Measurements from ENCODE around the gene TAGLN. TPM values are rescaled to one million over a fixed set of nuclear protein-coding genes. Genes with fewer than 3 reads are reported as not detected.

The TAGLN gene
- total RNA-seq (2014; rRNA removed; shearing (Covaris generic)): 214 and 246 TPM in 2 replicates

DNA sequence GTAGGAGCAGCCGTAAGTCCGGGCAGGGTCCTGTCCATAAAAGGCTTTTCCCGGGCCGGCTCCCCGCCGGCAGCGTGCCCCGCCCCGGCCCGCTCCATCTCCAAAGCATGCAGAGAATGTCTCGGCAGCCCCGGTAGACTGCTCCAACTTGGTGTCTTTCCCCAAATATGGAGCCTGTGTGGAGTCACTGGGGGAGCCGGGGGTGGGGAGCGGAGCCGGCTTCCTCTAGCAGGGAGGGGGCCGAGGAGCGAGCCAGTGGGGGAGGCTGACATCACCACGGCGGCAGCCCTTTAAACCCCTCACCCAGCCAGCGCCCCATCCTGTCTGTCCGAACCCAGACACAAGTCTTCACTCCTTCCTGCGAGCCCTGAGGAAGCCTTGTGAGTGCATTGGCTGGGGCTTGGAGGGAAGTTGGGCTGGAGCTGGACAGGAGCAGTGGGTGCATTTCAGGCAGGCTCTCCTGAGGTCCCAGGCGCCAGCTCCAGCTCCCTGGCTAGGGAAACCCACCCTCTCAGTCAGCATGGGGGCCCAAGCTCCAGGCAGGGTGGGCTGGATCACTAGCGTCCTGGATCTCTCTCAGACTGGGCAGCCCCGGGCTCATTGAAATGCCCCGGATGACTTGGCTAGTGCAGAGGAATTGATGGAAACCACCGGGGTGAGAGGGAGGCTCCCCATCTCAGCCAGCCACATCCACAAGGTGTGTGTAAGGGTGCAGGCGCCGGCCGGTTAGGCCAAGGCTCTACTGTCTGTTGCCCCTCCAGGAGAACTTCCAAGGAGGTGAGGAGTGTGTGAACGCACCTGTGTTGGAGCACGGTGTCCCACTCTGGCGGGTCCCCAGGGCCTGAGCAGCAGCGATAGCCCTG is at the start of gene TAGLN:
TAGLN (plus strand) TSS at position 318 of the 863 bp plus-strand sequence. CDS start 3,644 bp downstream, outside the sequence.
- peak; percentile 81 for DNase-seq (ENCODE audit: low read depth)

- no peak for DNase-seq (ENCODE audit: low read depth)
Observed at GRCh38 chr11:117152066-117152465, 47.1 kb upstream of the TAGLN start.

GRCh38 chr11:117154468-117154867 is 44.7 kb upstream of the TAGLN start:
- no peak for DNase-seq (ENCODE audit: low read depth)

GRCh38 chr11:117157507-117157906 is 41.7 kb upstream of the TAGLN start:
- no peak for DNase-seq (ENCODE audit: low read depth)

- no peak for DNase-seq (ENCODE audit: low read depth)
Observed at GRCh38 chr11:117159892-117160291, 39.3 kb upstream of the TAGLN start.

- DNase-seq (ENCODE audit: low read depth): no peak
Observed at GRCh38 chr11:117160826-117161225, 38.3 kb upstream of the TAGLN start.

DNA sequence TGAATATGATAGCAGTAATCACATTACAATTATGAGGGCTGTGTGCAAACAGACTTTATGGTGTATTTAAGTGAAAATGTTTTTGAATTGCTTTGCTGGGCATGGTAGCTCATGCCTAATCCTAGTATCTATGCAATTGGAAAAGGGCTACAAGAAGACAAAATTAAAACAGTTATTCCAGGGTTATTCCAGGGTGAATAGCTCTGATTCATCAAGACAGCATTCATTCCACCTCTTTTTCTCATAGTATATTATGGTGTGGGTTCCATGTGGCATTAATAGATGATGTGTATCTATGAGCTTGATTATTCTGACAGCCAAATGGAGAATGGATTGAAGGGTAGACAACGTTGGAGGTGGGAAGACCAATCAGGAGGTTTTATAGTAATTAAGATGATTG is 32.7 kb upstream of the TAGLN start:
- no peak for DNase-seq (ENCODE audit: low read depth)

DNA sequence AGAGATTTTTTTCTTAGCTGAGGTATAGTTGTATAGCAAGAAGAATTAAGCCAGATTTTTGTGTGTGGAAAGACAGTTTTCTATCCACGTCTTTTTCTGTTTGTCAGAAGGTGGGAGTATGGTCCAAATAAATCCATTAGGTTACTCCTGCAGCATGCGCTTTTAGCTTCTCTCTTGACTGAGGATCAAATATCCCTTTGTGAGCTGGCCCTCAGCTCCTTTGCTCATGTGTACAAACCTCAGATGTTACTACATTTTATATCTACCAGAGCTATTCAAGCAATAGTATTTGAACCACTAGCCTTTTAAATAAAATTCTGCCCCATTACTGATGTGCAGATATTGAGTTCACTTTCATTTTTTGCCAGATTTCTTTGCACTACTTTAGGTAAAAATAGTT is 29.4 kb upstream of the TAGLN start:
- no peak for DNase-seq (ENCODE audit: low read depth)

- no peak for DNase-seq (ENCODE audit: low read depth)
Observed at GRCh38 chr11:117170210-117170609, 29.0 kb upstream of the TAGLN start.

DNA sequence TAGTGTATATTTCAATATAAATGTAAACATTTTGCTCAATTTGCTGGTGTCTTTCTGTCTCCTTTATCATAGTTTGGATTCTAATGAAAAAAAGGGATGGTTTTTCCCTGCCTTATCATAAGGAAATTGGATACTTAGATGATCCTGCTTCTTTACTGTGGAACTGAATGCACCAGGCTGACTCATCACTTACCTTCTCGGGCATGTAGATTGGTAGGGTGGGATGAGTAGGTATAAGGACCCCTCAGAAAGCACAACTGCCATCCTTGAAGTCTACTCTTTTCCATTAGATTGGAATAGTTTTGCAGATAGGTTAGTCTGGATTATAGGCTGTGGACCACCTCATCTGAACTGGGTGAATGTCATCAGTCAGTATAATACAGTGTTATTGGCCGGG is 28.2 kb upstream of the TAGLN start:
- DNase-seq (ENCODE audit: low read depth): no peak

- DNase-seq (ENCODE audit: low read depth): no peak
Observed at GRCh38 chr11:117171404-117172061, 27.6 kb upstream of the TAGLN start.

DNA sequence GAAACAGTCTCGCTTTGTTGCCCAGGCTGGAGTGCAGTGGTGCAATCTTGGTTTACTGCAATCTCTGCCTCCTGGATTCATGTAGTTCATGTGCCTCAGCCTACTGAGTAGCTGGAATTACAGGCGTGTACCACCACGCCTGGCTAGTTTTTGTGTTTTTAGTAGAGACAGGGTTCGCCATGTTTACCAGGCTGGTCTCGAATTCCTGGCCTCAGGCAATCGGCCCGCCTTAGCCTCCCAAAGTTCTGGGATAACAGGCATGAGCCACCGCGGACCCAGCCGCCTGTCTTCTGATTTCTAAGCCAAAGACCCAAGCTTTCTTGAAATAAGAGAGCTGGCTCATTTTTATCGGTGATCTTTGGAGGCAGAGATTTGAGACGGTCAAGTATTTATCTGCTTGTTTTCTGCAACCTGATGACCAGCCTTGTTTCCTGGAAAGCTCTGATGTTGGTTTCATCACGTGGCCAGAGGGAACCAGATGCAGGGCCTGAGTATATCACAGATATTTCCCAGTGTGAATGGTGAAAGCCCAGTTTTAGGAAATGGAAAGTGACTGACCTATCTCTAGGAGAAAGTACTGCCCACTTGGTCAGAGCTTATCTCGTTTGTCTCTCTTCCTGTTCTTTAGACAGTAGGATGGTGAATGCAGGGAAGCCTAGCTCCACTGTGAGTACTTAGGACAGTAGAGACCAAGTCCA is 26.3 kb upstream of the TAGLN start:
- no peak for DNase-seq (ENCODE audit: low read depth)

DNA sequence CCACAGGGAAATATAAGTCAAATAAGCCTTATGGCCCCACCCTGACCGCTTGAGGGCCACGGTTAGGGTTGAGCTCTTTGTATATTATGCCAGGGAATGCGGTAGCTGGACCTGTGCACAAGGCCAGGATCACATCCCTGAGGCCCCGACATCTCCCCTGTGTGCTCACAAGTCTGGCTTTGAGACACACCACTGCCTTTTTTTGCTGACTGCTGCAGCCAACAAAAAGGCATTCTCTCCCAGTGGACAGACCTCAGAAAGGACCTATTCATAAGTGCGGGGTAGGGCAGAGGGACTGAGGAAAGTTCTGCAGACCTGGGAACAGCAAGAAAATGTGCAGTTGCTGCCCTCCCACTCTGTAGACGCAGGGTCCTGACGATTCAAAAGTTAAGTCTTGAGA is 24.1 kb upstream of the TAGLN start:
- no peak for DNase-seq (ENCODE audit: low read depth)

GRCh38 chr11:117175781-117176180 is 23.4 kb upstream of the TAGLN start:
- no peak for DNase-seq (ENCODE audit: low read depth)

DNA sequence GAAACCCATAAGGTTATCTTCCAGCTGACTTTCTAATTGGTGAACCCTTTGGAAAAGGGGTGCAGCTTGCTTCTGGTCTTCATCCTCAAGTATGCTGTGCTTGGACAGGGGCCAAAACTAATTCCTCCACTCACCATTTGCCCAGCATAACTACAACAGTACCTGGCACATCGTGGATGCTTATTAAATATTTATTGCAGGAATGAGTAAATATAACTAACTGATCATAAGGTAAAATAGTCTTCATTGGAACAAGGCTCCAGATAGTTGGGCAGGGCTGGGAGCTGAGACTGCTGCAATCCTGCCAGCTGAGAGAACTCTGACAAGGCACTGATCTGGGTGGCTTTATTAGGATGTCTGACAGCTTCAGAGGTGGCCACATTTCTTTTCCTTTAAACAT is 23.0 kb upstream of the TAGLN start:
- no peak for DNase-seq (ENCODE audit: low read depth)

DNA sequence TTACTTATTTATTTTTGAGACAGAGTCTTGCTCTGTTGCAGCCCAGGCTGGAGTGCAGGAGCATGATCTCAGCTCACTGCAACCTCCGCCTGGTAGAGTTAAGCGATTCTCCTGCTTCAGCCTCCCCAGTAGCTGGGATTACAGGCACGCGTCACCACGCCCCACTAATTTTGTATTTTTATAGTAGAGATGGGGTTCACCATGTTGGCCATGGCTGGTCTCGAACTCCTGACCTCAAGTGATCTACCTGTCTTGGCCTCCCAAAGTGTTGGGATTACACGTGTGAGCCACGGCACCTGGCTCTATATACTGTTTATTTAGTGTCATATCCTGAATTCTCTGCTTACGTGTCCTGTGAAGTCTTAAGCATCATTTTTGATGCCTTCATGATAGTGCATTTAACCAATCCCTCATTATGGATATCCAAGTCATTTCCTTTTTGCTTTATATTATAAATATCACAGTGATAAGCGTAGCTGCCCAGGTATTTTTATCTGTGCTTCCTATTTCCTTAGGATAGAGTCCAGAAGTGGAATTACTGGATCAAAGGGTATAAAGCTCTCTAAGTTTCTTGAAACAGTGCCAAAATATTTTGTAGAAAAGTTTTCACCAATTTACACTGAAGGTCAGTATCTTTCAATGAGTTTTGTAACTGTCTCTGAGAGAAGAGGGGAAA is 21.5 kb upstream of the TAGLN start:
- DNase-seq (ENCODE audit: low read depth): no peak

GRCh38 chr11:117178210-117179034 is 20.7 kb upstream of the TAGLN start, which contains the start of gene SIDT2:
SIDT2 (plus strand) TSS chr11:117178743; CDS start chr11:117179264, 521 bp downstream.
- peak; percentile 92 for DNase-seq (ENCODE audit: low read depth)

DNA sequence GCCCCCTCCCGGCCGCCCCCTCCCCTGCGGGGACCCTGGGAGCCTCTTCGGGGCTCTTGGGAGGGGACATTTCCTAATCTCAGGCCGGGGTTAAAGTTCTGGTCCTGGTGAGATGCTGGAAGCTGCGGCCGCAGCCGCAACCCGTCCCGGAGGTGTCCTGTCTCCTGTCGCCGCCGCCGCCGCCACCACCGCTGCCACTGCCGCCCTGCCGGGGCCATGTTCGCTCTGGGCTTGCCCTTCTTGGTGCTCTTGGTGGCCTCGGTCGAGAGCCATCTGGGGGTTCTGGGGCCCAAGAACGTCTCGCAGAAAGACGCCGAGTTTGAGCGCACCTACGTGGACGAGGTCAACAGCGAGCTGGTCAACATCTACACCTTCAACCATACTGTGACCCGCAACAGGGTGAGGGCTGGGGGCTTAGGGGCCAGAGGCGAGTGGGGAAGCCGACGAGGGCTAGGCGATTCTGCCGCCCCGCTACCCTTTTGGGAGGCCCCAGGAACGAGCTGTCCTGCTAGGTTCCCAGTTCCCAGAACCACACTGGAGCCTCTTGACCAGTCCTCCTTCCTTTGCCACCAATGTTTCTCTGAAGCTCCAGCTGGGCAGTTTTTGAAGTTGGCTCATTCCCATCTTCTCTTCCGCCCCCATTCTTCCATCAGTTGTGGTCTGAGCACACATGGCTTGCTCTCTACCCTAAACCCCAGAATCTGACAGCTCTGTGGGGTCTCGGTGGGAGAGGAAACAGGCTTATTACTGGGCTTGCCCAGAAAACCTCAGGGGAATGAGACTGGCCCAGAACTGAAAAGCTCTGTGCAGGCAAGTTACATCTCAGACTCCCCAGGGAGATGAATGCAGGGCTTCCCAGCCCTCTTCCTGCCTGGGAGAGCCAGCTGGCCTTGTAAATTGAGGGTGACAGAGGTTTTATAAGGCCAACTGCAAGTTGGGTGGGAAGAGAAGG is 19.8 kb upstream of the TAGLN start:
- peak; percentile 41 for DNase-seq (ENCODE audit: low read depth)

GRCh38 chr11:117180020-117180419 is 19.1 kb upstream of the TAGLN start:
- no peak for DNase-seq (ENCODE audit: low read depth)
